GM23248 (cell line): Measurements from ENCODE around the gene TUBA1C. TPM values are rescaled to one million over a fixed set of nuclear protein-coding genes. Genes with fewer than 3 reads are reported as not detected.

ENCODE experiments used
- DNase-seq: peaks from one replicate; pipeline ENCODE4 v3.0.0-alpha.2; 2015
- H2AFZ ChIP-seq: fragments of 200-600 bp; sonication (generic); 2 replicates; pipeline ENCODE4 v1.6.1; 2016; ENCODE audit warnings: antibody characterized with exemption
- H3F3A ChIP-seq: fragments of 200-600 bp; sonication (generic); 2 replicates; pipeline ENCODE4 v1.6.1; 2016; ENCODE audit warnings: mild to moderate bottlenecking, antibody characterized with exemption, mixed run types; ENCODE audit not compliant: insufficient read depth
- H3K27ac ChIP-seq: fragments of 200-600 bp; sonication (generic); 2 replicates; pipeline ENCODE4 v1.5.1; 2016; ENCODE audit warnings: mild to moderate bottlenecking
- H3K27me3 ChIP-seq: fragments of 200-600 bp; sonication (generic); replicated peaks from 2 replicates; pipeline ENCODE4 v1.6.1; 2016; ENCODE audit warnings: mild to moderate bottlenecking; ENCODE audit not compliant: insufficient read depth
- H3K36me3 ChIP-seq: fragments of 200-600 bp; sonication (generic); 2 replicates; pipeline ENCODE4 v1.6.1; 2016; ENCODE audit warnings: low read depth, mild to moderate bottlenecking
- H3K4me1 ChIP-seq: fragments of 200-600 bp; sonication (generic); 2 replicates; pipeline ENCODE4 v1.6.1; 2016; ENCODE audit warnings: mild to moderate bottlenecking; ENCODE audit not compliant: insufficient read depth
- H3K4me2 ChIP-seq: fragments of 200-600 bp; sonication (generic); one replicate; pipeline ENCODE4 v1.6.1; 2016; ENCODE audit warnings: mild to moderate bottlenecking; ENCODE audit not compliant: unreplicated experiment
- H3K4me3 ChIP-seq: fragments of 200-600 bp; sonication (generic); 2 replicates; pipeline ENCODE4 v1.5.1; 2016; ENCODE audit warnings: mild to moderate bottlenecking
- H3K79me2 ChIP-seq: fragments of 200-600 bp; sonication (generic); 2 replicates; pipeline ENCODE4 v1.6.1; 2016; ENCODE audit warnings: mild to moderate bottlenecking; ENCODE audit not compliant: insufficient read depth
- H3K9ac ChIP-seq: fragments of 200-600 bp; sonication (generic); 2 replicates; pipeline ENCODE4 v1.6.1; 2016; ENCODE audit warnings: mild to moderate bottlenecking
- H3K9me2 ChIP-seq: fragments of 200-600 bp; sonication (generic); 2 replicates; pipeline ENCODE4 v1.6.1; 2016; ENCODE audit warnings: mixed run types, mild to moderate bottlenecking, moderate library complexity; ENCODE audit not compliant: insufficient read depth
- H3K9me3 ChIP-seq: fragments of 200-600 bp; sonication (generic); one replicate; pipeline ENCODE4 v1.6.1; 2017; ENCODE audit warnings: low read depth
- H4K20me1 ChIP-seq: fragments of 200-600 bp; sonication (generic); 2 replicates; pipeline ENCODE4 v1.6.0; 2016; ENCODE audit not compliant: insufficient read depth
- EZH2 ChIP-seq: fragments of 200-600 bp; sonication (generic); IDR thresholded peaks from 2 replicates; pipeline ENCODE4 v1.6.1; 2018; ENCODE audit warnings: antibody characterized with exemption, mild to moderate bottlenecking; ENCODE audit not compliant: insufficient read depth, poor library complexity, severe bottlenecking
- EZH2phosphoT487 ChIP-seq: fragments of 200-600 bp; sonication (generic); IDR thresholded peaks from 2 replicates; pipeline ENCODE4 v1.6.1; 2018; ENCODE audit warnings: antibody characterized with exemption, moderate library complexity, mild to moderate bottlenecking, low read depth; ENCODE audit not compliant: insufficient read depth
- WGBS, 2 experiments: methylation state at CpG; one replicate each; pipeline ENCODE4 v1.1.6; 2015 to 2017; ENCODE audit warnings: low lambda C conversion rate in 2 of 2, low coverage in 1 of 2; ENCODE audit errors: missing lambda C conversion rate in 2 of 2; 5-methylcytosine and 5-hydroxymethylcytosine counted together
- in situ Hi-C: fragments of 300-500 bp; cut with MboI; formaldehyde crosslinking; loops from 2 replicates; pipeline ENCODE4 v1.15.0; 2020
- polyA plus RNA-seq: library from polyadenylated mRNA; unstranded; fragments of >200 nt; fragmentation: Nextera tagmentation; extraction: Ambion mirVana; gene quantifications from 2 replicates; pipeline ENCODE4 v1.2.1, GENCODE V29; 2016
- total RNA-seq: library from RNA; depleted of rRNA; stranded (reverse); fragments of >200 nt; shearing (Covaris generic); gene quantifications from 2 replicates; pipeline ENCODE4 v1.2.3, GENCODE V29; 2014

TUBA1C gene
- total and polyA plus RNA-seq, 2 experiments from 2014 or later: 301 to 473 TPM

GRCh38 chr12:49294804-49295081, 29.9 kb downstream of the TUBA1C start:
- Histone ChIP-seq H3K4me3 (no peak overlapping the region), H3F3A (no peaks in the 10 kb centered on the region), H3K27me3 (peaks cover 43% of the 10 kb centered on the region), H3K27ac (no peak overlapping the region), H3K9ac (no peak overlapping the region), H2AFZ (no peak overlapping the region), H3K4me2 (no peak overlapping the region), H3K79me2 (no peaks in the 10 kb centered on the region), H3K9me3 (no peaks in the 10 kb centered on the region), H3K4me1 (no peaks in the 10 kb centered on the region; the same call in 1 of the 2 replicates), H3K9me2 (no peaks in the 10 kb centered on the region), H4K20me1 (no peaks in the 10 kb centered on the region), H3K36me3 (no peaks in the 10 kb centered on the region)
- no peak for TF ChIP-seq EZH2
- no peak for TF ChIP-seq EZH2phosphoT487
- 39 to 63% methylated on average over 2 to 5 of the region's 5 CpGs for WGBS, 2 experiments
- no peak for DNase-seq
- in situ Hi-C loops: no loop called here

- no peaks in the 10 kb centered on the region for H3K9me3 ChIP-seq
- in situ Hi-C loops: no loop called here
- H3K9ac ChIP-seq: no peak within 1 kb of the TSS
- H3K4me1 ChIP-seq: no peaks in the 10 kb centered on the region; the same call in 1 of the 2 replicates
- H2AFZ ChIP-seq: peak within 1 kb of the TSS; percentile 16; the same call in 1 of the 2 replicates
- WGBS, 2 experiments: 5 to 9% methylated on average over 70 to 71 of the region's 82 CpGs
- DNase-seq: peak; percentile 32
- H4K20me1 ChIP-seq: no peaks in the 10 kb centered on the region
- no peaks in the 10 kb centered on the region for H3K79me2 ChIP-seq
- H3K36me3 ChIP-seq: no peaks in the 10 kb centered on the region
- H3K27ac ChIP-seq: no peak within 1 kb of the TSS
- H3K9me2 ChIP-seq: no peaks in the 10 kb centered on the region
- peaks cover 43% of the 10 kb centered on the region for H3K27me3 ChIP-seq
- TF ChIP-seq EZH2phosphoT487 (0 out of 2 replicates have a peak, but pooled peaks have one; percentile 32), EZH2 (peak; percentile 79)
- H3K4me2 ChIP-seq: no peak within 1 kb of the TSS
- no peaks in the 10 kb centered on the region for H3F3A ChIP-seq
- no peak within 1 kb of the TSS for H3K4me3 ChIP-seq
Observed at GRCh38 chr12:49295082-49295936, 30.4 kb downstream of the TUBA1C start, which contains the start of gene PRPH. TSS of gene PRPH (plus strand) at chr12:49295147. CDS start at chr12:49295201, 54 bp downstream.

GRCh38 chr12:49296034-49296835, 31.4 kb downstream of the TUBA1C start:
- no peaks in the 10 kb centered on the region for H3F3A ChIP-seq
- H3K4me1 ChIP-seq: no peaks in the 10 kb centered on the region; the same call in 1 of the 2 replicates
- H3K27ac ChIP-seq: no peak overlapping the region
- no peaks in the 10 kb centered on the region for H3K36me3 ChIP-seq
- no peak overlapping the region for H2AFZ ChIP-seq
- H3K9me2 ChIP-seq: no peaks in the 10 kb centered on the region
- H3K9ac ChIP-seq: no peak overlapping the region
- in situ Hi-C loops: no loop called here
- 15 to 18% methylated on average over 52 to 53 of the region's 54 CpGs for WGBS, 2 experiments
- no peak overlapping the region for H3K4me2 ChIP-seq
- no peaks in the 10 kb centered on the region for H3K9me3 ChIP-seq
- H3K79me2 ChIP-seq: no peaks in the 10 kb centered on the region
- 0 out of 2 replicates have a peak overlapping the region, but pooled peaks have one; percentile 18 for H3K4me3 ChIP-seq
- peaks cover 43% of the 10 kb centered on the region for H3K27me3 ChIP-seq
- no peak for TF ChIP-seq EZH2
- no peak for TF ChIP-seq EZH2phosphoT487
- no peaks in the 10 kb centered on the region for H4K20me1 ChIP-seq
- DNase-seq: peak; percentile 42

GRCh38 chr12:49296836-49297694, 32.2 kb downstream of the TUBA1C start:
- peaks cover 43% of the 10 kb centered on the region for H3K27me3 ChIP-seq
- no peak for TF ChIP-seq EZH2
- no peak; the same call in 1 of the 2 replicates for TF ChIP-seq EZH2phosphoT487
- H2AFZ ChIP-seq: peak overlapping the region; percentile 43; the same call in 1 of the 2 replicates
- H3K9ac ChIP-seq: no peak overlapping the region
- no peaks in the 10 kb centered on the region for H3F3A ChIP-seq
- no peaks in the 10 kb centered on the region for H3K9me2 ChIP-seq
- peak; percentile 33 for DNase-seq
- no peaks in the 10 kb centered on the region; the same call in 1 of the 2 replicates for H3K4me1 ChIP-seq
- no peaks in the 10 kb centered on the region for H3K9me3 ChIP-seq
- H3K4me3 ChIP-seq: 0 out of 2 replicates have a peak overlapping the region, but pooled peaks have one; percentile 18
- no peaks in the 10 kb centered on the region for H3K36me3 ChIP-seq
- no peaks in the 10 kb centered on the region for H3K79me2 ChIP-seq
- 2 to 4% methylated on average over 61 to 64 of the region's 77 CpGs for WGBS, 2 experiments
- no peak overlapping the region for H3K4me2 ChIP-seq
- in situ Hi-C loops: no loop called here
- no peaks in the 10 kb centered on the region for H4K20me1 ChIP-seq
- H3K27ac ChIP-seq: no peak overlapping the region
